RWPE1 (cell line): ENCODE measurements around the gene NFATC1.
A peak's percentile ranks its signal among the peaks of the same experiment; 100 is the strongest.

ENCODE experiments used
- CTCF ChIA-PET: fragments of 350-600 bp; sonication (Branson Sonifier 250); formaldehyde crosslinking; extraction: SDS; loops from one replicate; lab custom pipeline; 2021; lab: Yijun Ruan, JAX
- POLR2A ChIA-PET: fragments of 400-600 bp; formaldehyde crosslinking; extraction: SDS; loops from one replicate; lab custom pipeline; 2020; ENCODE audit warnings: antibody characterized with exemption; ENCODE audit not compliant: low non-redundant PET; lab: Yijun Ruan, JAX
- DNase-seq: peaks from one replicate; pipeline ENCODE4 v3.0.0; 2012; ENCODE audit warnings: low spot score
- H3K27ac ChIP-seq: fragments of 450-650 bp; 2 replicates; pipeline ENCODE4 v1.5.1; 2017
- CTCF ChIP-seq: fragments of 450-650 bp; conservative IDR thresholded peaks from 2 replicates; pipeline ENCODE4 v1.5.1; 2017; ENCODE audit warnings: low read depth, mild to moderate bottlenecking

Gene NFATC1

DNA sequence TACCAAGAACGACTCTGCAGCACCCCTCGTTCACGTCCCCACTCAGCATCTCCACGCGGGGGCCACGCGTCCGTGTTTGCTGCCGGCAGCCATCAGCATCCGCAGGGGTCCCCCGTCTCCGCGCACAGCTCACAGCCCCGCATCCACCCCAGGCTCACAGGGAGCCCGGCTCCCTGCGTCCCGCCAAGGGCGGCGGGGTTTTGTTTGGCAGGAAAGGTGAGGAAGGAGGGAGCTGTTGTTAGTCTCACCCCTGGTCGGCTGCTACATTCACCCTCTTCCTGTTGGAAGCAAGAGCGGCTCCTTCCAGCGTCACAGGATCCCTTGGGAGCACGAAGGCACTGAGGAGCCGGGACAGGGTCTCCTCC lies 152.9 kb downstream of the NFATC1 start:
- no peak for DNase-seq
- CTCF ChIA-PET: interaction anchor here (0.7 kb wide), 1 partner anchor 1619 kb away, joined by 3 read pairs; no protein-coding TSS in a partner anchor
- TF ChIP-seq CTCF: no peak
- POLR2A ChIA-PET: no interaction called here
- no peak overlapping the region for H3K27ac ChIP-seq

GRCh38 chr18:79548986-79549637 lies 153.4 kb downstream of the NFATC1 start:
- H3K27ac ChIP-seq: no peak overlapping the region
- no peak for DNase-seq
- no peak for TF ChIP-seq CTCF
- POLR2A ChIA-PET: no interaction called here
- CTCF ChIA-PET: interaction anchor here (0.7 kb wide), 1 partner anchor 1619 kb away, joined by 3 read pairs; no protein-coding TSS in a partner anchor

DNA sequence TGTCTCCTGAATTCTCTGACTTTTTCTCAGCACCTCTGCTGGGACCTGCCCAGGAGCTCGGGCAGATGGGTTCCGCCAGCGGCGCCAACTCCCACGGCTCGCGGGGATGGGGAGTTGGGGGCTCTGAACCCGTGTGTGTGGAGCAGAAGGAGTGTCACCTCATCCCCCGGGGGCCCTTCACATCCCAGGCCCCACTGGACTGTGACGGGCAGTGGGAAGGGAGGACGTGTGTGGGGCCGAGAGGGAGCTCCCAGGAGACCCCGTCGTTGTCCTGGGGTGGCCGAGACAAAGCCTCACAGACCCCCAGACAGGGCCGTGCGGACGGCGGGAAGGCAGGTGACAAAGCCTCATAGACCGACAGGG lies 153.9 kb downstream of the NFATC1 start:
- DNase-seq: no peak
- H3K27ac ChIP-seq: no peak overlapping the region
- POLR2A ChIA-PET: no interaction called here
- TF ChIP-seq CTCF: no peak
- CTCF ChIA-PET: no interaction called here

DNA sequence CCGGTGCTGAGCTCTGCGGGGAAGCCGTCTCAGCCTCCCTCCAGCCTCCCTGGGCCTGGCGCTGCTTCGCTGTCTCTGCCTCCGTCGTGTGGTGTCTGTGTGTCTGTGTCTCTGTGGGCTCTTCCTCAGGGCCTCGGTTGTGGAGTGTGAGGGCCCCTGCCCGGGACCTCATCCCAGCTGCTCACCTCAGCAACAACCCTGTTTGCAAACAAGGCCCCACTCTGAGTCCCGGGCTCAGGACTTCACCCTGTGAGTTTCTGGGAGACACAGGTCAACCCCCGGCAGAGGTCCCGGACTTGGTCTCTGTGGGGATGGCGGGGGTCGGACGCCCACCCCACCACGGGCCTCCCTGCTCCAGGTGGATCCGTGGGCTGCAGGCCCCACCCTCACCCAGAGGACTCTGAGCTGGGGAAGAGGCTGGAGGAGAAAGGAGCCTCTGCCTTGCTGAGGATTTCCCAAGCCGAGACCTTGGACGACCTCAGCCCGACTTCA lies 156.5 kb downstream of the NFATC1 start:
- DNase-seq: no peak
- TF ChIP-seq CTCF: no peak
- ChIA-PET CTCF (interaction anchor here (0.6 kb wide), 1 partner anchor 174 kb away, joined by 3 read pairs; no protein-coding TSS in a partner anchor), POLR2A (no interaction called here)
- no peak overlapping the region for H3K27ac ChIP-seq

- peak overlapping the region; percentile 29 for H3K27ac ChIP-seq
- ChIA-PET POLR2A (no interaction called here), CTCF (interaction anchor here (0.6 kb wide), 1 partner anchor 175 kb away, joined by 3 read pairs; no protein-coding TSS in a partner anchor)
- no peak for TF ChIP-seq CTCF
- DNase-seq: no peak
These were observed 157.0 kb downstream of the NFATC1 start for GRCh38 chr18:79552696-79553095.

DNA sequence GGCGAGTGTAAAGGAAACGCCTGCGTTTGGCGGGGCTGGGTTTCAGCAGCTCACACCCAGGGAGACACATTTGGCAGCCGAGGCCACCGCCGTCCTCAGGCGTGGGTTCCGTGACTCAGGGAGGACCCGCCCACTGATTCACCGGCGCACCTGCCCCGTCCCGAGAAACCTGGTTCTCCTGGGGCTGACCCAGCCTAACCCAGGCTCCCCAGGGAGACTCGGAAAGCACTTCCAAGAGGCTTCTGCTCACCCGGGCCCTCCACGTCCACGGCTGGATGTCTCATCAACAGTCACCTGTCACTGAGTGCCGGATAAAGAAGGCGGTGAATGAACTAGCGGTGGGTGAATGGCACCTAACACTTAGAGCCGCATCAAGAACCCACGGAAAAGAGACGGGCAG lies 157.4 kb downstream of the NFATC1 start:
- TF ChIP-seq CTCF: no peak
- ChIA-PET CTCF (no interaction called here), POLR2A (no interaction called here)
- DNase-seq: peak; percentile 54
- peak overlapping the region; percentile 29 for H3K27ac ChIP-seq
